WTC11 (cell line): Measurements from ENCODE around the gene FAM163A. TPM values are rescaled to one million over a fixed set of nuclear protein-coding genes. Genes with fewer than 3 reads are reported as not detected.

Experiments used
- ATAC-seq: fragments of 200-7000 bp; cut with Tn5 transposase; 2 replicates; pipeline ENCODE4 v1.10.0; 2021; ENCODE audit warnings: mild to moderate bottlenecking, moderate library complexity
- CTCF ChIA-PET: fragments of 300-600 bp; sonication (Branson Sonifier 250); formaldehyde crosslinking; loops from one replicate; lab custom pipeline; 2021; ENCODE audit warnings: antibody characterized with exemption; lab: Charles Lee
- POLR2A ChIA-PET: fragments of 350-600 bp; sonication (Branson Sonifier 250); formaldehyde crosslinking; loops from one replicate; lab custom pipeline; 2021; ENCODE audit warnings: antibody characterized with exemption; lab: Charles Lee
- DNase-seq: peaks from one replicate; pipeline ENCODE4 v3.0.0; 2021; ENCODE audit warnings: low spot score
- H3K27ac Mint-ChIP-seq: 2 replicates; pipeline ENCODE4 v1.8.0; 2021; ENCODE audit warnings: mixed read lengths
- H3K27me3 Mint-ChIP-seq: 2 replicates; pipeline ENCODE4 v1.8.0; 2021; ENCODE audit warnings: low read depth, mild to moderate bottlenecking, moderate library complexity, mixed read lengths
- H3K36me3 Mint-ChIP-seq: 2 replicates; pipeline ENCODE4 v1.8.0; 2021; ENCODE audit warnings: mixed read lengths
- H3K4me1 Mint-ChIP-seq: 2 replicates; pipeline ENCODE4 v1.8.0; 2022; ENCODE audit warnings: mixed read lengths
- H3K4me3 Mint-ChIP-seq: 2 replicates; pipeline ENCODE4 v1.8.0; 2021; ENCODE audit warnings: mild to moderate bottlenecking, moderate library complexity, mixed read lengths
- H3K9me3 Mint-ChIP-seq: 2 replicates; pipeline ENCODE4 v1.8.0; 2021; ENCODE audit warnings: mixed read lengths
- CREB1 ChIP-seq: sonication (generic); formaldehyde crosslinking; IDR thresholded peaks from 2 replicates; pipeline ENCODE4 v1.8.0; 2023; ENCODE audit warnings: mild to moderate bottlenecking, missing genetic modification reagents
- FOXP4 ChIP-seq: sonication (generic); formaldehyde crosslinking; IDR thresholded peaks from 2 replicates; pipeline ENCODE4 v1.8.0; 2022; ENCODE audit warnings: mild to moderate bottlenecking, missing genetic modification reagents
- MXD4 ChIP-seq: fragments of 250-450 bp; sonication (Bioruptor Pico); IDR thresholded peaks from 2 replicates; pipeline ENCODE4 v1.8.0; 2021; ENCODE audit warnings: mild to moderate bottlenecking, moderate library complexity, borderline replicate concordance
- NFE2L1 ChIP-seq: sonication (generic); formaldehyde crosslinking; IDR thresholded peaks from 2 replicates; pipeline ENCODE4 v1.8.1; 2023; ENCODE audit warnings: missing genetic modification reagents
- NR1H2 ChIP-seq: sonication (generic); formaldehyde crosslinking; IDR thresholded peaks from 2 replicates; pipeline ENCODE4 v1.9.0; 2021; ENCODE audit warnings: mild to moderate bottlenecking, moderate library complexity, missing genetic modification reagents
- NR2C2 ChIP-seq: sonication (generic); formaldehyde crosslinking; IDR thresholded peaks from 2 replicates; pipeline ENCODE4 v1.8.0; 2022; ENCODE audit warnings: mild to moderate bottlenecking, missing genetic modification reagents
- SMAD4 ChIP-seq: sonication (generic); formaldehyde crosslinking; IDR thresholded peaks from 2 replicates; pipeline ENCODE4 v1.8.0; 2022; ENCODE audit warnings: mild to moderate bottlenecking, missing genetic modification reagents
- SP1 ChIP-seq: sonication (generic); formaldehyde crosslinking; conservative IDR thresholded peaks from 2 replicates; pipeline ENCODE4 v1.8.1; 2022; ENCODE audit warnings: missing genetic modification reagents
- TEAD1 ChIP-seq: sonication (generic); formaldehyde crosslinking; IDR thresholded peaks from 2 replicates; pipeline ENCODE4 v1.8.0; 2022; ENCODE audit warnings: mild to moderate bottlenecking, missing genetic modification reagents
- ZNF138 ChIP-seq: sonication (generic); formaldehyde crosslinking; conservative IDR thresholded peaks from 2 replicates; pipeline ENCODE4 v1.8.1; 2022; ENCODE audit warnings: mild to moderate bottlenecking, moderate library complexity, missing genetic modification reagents
- ZNF263 ChIP-seq: sonication (generic); formaldehyde crosslinking; IDR thresholded peaks from 2 replicates; pipeline ENCODE4 v1.8.1; 2022; ENCODE audit warnings: low read depth, mild to moderate bottlenecking, moderate library complexity, missing genetic modification reagents
- ZNF317 ChIP-seq: sonication (generic); formaldehyde crosslinking; IDR thresholded peaks from 2 replicates; pipeline ENCODE4 v1.8.1; 2023; ENCODE audit warnings: low read depth, mild to moderate bottlenecking, moderate library complexity, missing genetic modification reagents, borderline replicate concordance
- ZNF396 ChIP-seq: fragments of 250-450 bp; sonication (Bioruptor Pico); IDR thresholded peaks from 2 replicates; pipeline ENCODE4 v1.8.0; 2021; ENCODE audit warnings: mild to moderate bottlenecking, moderate library complexity, borderline replicate concordance
- ZNF671 ChIP-seq: fragments of 250-450 bp; sonication (Bioruptor Pico); IDR thresholded peaks from 2 replicates; pipeline ENCODE4 v1.8.0; 2021; ENCODE audit warnings: mild to moderate bottlenecking
- total RNA-seq: library from RNA; stranded (reverse); gene quantifications from 3 replicates; pipeline ENCODE4 v1.2.3, GENCODE V29; 2021
- TF ChIP-seq, protein P1 (sequence below): sonication (generic); formaldehyde crosslinking; IDR thresholded peaks from 2 replicates; pipeline ENCODE4 v1.8.0; 2023; ENCODE audit warnings: missing genetic modification reagents, mild to moderate bottlenecking, borderline replicate concordance
- TF ChIP-seq, protein P2 (sequence below): sonication (generic); formaldehyde crosslinking; IDR thresholded peaks from 2 replicates; pipeline ENCODE4 v1.8.1; 2023; ENCODE audit warnings: mild to moderate bottlenecking, moderate library complexity, missing genetic modification reagents
- TF ChIP-seq, protein P3 (sequence below): sonication (generic); formaldehyde crosslinking; IDR thresholded peaks from 2 replicates; pipeline ENCODE4 v1.8.0; 2022; ENCODE audit warnings: mild to moderate bottlenecking, missing genetic modification reagents
- TF ChIP-seq, protein P4 (sequence below): sonication (generic); formaldehyde crosslinking; IDR thresholded peaks from 2 replicates; pipeline ENCODE4 v1.8.1; 2023; ENCODE audit warnings: mild to moderate bottlenecking, missing genetic modification reagents

The FAM163A gene
- total RNA-seq, 1 experiment from 2014 or later = 0.07 TPM

- TF ChIP-seq, protein P1, sequence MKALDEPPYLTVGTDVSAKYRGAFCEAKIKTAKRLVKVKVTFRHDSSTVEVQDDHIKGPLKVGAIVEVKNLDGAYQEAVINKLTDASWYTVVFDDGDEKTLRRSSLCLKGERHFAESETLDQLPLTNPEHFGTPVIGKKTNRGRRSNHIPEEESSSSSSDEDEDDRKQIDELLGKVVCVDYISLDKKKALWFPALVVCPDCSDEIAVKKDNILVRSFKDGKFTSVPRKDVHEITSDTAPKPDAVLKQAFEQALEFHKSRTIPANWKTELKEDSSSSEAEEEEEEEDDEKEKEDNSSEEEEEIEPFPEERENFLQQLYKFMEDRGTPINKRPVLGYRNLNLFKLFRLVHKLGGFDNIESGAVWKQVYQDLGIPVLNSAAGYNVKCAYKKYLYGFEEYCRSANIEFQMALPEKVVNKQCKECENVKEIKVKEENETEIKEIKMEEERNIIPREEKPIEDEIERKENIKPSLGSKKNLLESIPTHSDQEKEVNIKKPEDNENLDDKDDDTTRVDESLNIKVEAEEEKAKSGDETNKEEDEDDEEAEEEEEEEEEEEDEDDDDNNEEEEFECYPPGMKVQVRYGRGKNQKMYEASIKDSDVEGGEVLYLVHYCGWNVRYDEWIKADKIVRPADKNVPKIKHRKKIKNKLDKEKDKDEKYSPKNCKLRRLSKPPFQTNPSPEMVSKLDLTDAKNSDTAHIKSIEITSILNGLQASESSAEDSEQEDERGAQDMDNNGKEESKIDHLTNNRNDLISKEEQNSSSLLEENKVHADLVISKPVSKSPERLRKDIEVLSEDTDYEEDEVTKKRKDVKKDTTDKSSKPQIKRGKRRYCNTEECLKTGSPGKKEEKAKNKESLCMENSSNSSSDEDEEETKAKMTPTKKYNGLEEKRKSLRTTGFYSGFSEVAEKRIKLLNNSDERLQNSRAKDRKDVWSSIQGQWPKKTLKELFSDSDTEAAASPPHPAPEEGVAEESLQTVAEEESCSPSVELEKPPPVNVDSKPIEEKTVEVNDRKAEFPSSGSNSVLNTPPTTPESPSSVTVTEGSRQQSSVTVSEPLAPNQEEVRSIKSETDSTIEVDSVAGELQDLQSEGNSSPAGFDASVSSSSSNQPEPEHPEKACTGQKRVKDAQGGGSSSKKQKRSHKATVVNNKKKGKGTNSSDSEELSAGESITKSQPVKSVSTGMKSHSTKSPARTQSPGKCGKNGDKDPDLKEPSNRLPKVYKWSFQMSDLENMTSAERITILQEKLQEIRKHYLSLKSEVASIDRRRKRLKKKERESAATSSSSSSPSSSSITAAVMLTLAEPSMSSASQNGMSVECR = no peak
Observed at GRCh38 chr1:179857009-179857408, 113.9 kb downstream of the FAM163A start (continued).

DNA sequence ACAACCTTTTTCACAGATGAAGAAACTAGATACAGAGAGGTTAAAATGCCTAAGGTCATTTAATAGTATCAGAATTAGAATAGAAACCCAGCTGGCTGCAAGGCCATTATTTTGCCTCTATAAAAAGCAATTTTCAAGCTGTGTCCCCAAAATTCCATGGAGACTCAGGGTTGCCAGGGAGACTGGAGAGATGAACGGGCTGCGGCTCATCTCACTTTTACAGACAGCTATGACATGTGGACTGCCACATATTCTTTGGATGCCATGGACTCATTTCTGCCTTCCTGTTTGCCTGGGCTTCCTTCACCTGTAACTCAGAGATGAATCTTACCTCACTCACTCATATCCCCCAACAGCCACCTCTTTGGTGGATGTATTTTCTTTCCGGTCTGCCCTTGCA, 117.6 kb downstream of the FAM163A start:
- no peaks in the 10 kb centered on the region for H3K4me1 Mint-ChIP-seq
- no peaks in the 10 kb centered on the region for H3K27me3 Mint-ChIP-seq
- no peaks in the 10 kb centered on the region for H3K9me3 Mint-ChIP-seq
- ChIA-PET CTCF (interaction anchor here (1.2 to 1.4 kb wide), 2 partner anchors 46 to 318 kb away, joined by 3 to 5 read pairs; no protein-coding TSS in a partner anchor), POLR2A (no interaction called here)
- H3K36me3 Mint-ChIP-seq = peaks cover 24% of the 10 kb centered on the region
- H3K27ac Mint-ChIP-seq = no peak overlapping the region; the same call in 1 of the 2 replicates
- no peak for ATAC-seq
- H3K4me3 Mint-ChIP-seq = no peak overlapping the region
- TF ChIP-seq, protein P2, sequence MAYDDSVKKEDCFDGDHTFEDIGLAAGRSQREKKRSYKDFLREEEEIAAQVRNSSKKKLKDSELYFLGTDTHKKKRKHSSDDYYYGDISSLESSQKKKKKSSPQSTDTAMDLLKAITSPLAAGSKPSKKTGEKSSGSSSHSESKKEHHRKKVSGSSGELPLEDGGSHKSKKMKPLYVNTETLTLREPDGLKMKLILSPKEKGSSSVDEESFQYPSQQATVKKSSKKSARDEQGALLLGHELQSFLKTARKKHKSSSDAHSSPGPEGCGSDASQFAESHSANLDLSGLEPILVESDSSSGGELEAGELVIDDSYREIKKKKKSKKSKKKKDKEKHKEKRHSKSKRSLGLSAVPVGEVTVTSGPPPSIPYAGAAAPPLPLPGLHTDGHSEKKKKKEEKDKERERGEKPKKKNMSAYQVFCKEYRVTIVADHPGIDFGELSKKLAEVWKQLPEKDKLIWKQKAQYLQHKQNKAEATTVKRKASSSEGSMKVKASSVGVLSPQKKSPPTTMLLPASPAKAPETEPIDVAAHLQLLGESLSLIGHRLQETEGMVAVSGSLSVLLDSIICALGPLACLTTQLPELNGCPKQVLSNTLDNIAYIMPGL = no peak
- TF ChIP-seq ZNF396 (CRISPR knock-in tag) (no peak), NR2C2 (no peak), SMAD4 (CRISPR knock-in tag) (no peak), NFE2L1 (no peak), TEAD1 (CRISPR knock-in tag) (no peak), FOXP4 (CRISPR knock-in tag) (no peak), NR1H2 (CRISPR knock-in tag) (no peak)
- TF ChIP-seq, protein P3, sequence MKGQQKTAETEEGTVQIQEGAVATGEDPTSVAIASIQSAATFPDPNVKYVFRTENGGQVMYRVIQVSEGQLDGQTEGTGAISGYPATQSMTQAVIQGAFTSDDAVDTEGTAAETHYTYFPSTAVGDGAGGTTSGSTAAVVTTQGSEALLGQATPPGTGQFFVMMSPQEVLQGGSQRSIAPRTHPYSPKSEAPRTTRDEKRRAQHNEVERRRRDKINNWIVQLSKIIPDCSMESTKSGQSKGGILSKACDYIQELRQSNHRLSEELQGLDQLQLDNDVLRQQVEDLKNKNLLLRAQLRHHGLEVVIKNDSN (CRISPR knock-in tag) = no peak
- TF ChIP-seq, all 79 proteins: peak for 0
- no peak for DNase-seq

DNA sequence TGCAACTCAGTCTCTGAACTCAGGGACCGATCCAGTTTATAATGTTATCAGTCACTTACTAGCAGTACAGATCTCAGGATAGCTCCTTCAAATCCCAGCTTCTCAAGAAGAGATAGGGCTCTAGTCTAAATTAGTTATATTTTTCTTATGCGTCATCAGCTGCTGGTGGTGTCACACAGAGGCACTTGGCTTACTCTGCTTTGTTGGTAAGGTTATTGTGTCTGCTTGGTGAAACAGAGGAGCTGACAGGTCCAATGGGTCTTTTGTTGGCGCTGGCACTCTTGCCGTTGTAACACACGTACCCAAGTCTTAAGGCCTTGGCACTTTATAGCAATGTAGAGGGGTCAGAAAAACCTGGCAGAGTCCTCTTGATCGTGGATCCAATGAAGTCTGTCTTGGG, 122.3 kb downstream of the FAM163A start:
- DNase-seq (no peak), ATAC-seq (no peak)
- Mint-ChIP-seq H3K36me3 (peaks cover 37% of the 10 kb centered on the region), H3K4me3 (no peak overlapping the region), H3K4me1 (peaks cover 4% of the 10 kb centered on the region; the same call in 1 of the 2 replicates), H3K9me3 (no peaks in the 10 kb centered on the region), H3K27me3 (no peaks in the 10 kb centered on the region), H3K27ac (no peak overlapping the region)
- CTCF ChIA-PET = interaction anchor here (0.5 kb wide), 1 partner anchor 1448 kb away, joined by 3 read pairs; no protein-coding TSS in a partner anchor
- TF ChIP-seq ZNF671 (no peak), SP1 (CRISPR knock-in tag) (no peak), TEAD1 (CRISPR knock-in tag) (no peak), ZNF317 (CRISPR knock-in tag) (no peak), ZNF138 (CRISPR knock-in tag) (no peak), CREB1 (CRISPR knock-in tag) (no peak), MXD4 (no peak), ZNF263 (CRISPR knock-in tag) (no peak)
- TF ChIP-seq, protein P4, sequence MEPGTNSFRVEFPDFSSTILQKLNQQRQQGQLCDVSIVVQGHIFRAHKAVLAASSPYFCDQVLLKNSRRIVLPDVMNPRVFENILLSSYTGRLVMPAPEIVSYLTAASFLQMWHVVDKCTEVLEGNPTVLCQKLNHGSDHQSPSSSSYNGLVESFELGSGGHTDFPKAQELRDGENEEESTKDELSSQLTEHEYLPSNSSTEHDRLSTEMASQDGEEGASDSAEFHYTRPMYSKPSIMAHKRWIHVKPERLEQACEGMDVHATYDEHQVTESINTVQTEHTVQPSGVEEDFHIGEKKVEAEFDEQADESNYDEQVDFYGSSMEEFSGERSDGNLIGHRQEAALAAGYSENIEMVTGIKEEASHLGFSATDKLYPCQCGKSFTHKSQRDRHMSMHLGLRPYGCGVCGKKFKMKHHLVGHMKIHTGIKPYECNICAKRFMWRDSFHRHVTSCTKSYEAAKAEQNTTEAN (CRISPR knock-in tag) = no peak
- POLR2A ChIA-PET = no interaction called here
